Measurements from ENCODE around the gene EEFSEC.

Gene EEFSEC

DNA sequence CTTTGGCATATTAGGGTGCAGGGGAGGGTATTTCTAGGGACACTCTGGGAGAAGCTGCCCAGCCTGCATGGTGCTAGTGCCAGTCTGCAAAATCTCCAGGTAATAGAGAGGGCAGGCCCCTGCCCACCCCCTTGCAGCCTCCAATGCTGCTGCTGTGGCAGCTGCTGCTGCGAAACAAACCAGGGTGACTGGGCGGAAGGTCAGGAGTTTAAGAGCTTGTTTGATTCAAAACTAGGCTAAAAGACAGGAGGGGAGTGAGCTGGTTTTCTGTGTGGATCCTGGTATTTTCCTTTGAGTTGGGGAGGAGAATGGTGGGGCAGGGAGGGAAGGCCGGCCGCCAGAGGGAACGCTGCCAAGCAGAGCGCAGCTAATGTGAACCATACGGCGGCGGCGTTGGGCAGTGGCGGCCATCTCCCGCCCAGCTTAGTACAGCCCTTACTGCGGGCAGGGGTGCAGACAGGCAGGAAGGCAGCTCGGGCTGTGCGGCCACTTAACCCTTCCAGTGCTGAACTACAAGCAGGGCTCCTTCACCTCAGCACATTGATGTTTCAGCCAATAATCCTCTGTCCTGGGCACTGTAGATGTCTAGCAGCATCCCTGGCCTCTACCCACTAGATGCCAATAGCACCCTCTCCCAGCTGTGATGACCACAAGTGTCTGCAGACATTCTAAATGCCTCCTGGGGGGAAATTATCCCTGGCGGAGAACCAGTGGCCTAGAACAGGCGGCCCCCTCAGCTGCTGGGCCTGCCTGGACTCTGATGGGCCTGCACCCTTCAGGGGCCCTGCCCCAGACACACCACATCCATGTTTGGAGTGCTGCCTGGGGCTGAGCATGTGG is 125.7 kb downstream of the EEFSEC start:
- no peak overlapping the region for H3K9ac ChIP-seq (ENCODE audit: low read length)
- H3K27ac ChIP-seq (ENCODE audit: low read depth, low read length), result no peak overlapping the region
- H3K36me3 ChIP-seq (ENCODE audit: insufficient read depth, low read length), result no peaks in the 10 kb centered on the region
- H3K27me3 ChIP-seq (ENCODE audit: control insufficient read depth in 1 of 2, insufficient read depth in 2 of 2, low read length in 2 of 2), result no peaks in the 10 kb centered on the region
- no peaks in the 10 kb centered on the region for H3K9me3 ChIP-seq (ENCODE audit: low read length)
- peaks cover 45% of the 10 kb centered on the region for H3K4me1 ChIP-seq (ENCODE audit: insufficient read depth, low read length)
- H3K4me3 ChIP-seq (ENCODE audit: low read depth in 1 of 2, low read length in 2 of 2), result peak overlapping the region in 1 of 2 donors; percentile 12

DNA sequence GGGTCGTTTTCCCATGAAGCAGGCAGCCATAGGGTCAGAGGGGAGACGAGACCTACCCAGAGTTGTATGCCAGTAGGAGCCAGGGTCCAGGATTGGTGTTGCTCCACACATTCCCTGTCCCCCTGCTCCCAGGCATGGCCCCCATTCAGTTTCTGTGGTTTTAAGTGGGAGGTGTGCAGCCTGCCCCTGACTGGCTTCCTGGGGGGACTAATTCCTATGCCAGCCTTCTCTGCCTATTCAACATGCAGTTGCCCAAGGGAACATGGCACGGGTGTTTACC is 126.3 kb downstream of the EEFSEC start:
- peaks cover 45% of the 10 kb centered on the region for H3K4me1 ChIP-seq (ENCODE audit: insufficient read depth, low read length)
- no peaks in the 10 kb centered on the region for H3K9me3 ChIP-seq (ENCODE audit: low read length)

DNA sequence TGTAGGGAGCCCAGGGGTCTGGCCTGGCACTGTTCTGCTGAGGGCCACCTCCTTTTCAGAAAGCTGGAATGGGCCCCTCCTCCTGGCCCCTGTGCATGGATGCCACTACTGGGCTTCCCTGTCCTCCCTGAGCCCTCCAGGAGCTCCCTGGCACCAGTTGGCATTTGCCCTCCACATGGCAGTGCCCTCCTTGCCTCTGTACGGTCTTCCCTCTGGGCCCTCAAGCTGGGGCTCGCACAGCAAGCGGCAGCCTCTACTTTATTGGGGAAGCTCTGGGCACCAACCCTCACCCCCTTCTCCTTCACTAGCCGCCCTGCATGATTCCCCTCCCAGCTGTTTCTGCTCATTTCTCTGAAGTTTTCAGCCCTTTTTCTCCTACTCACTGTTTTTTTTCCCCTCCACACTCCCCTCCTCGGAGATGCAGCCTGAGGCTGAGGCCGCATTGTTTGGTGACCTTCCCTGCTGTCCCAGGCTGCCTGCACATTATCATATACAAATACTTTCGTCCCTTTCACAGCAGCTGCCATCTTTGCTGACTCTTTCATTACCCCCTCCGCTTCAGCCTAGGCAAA is 127.3 kb downstream of the EEFSEC start:
- Histone ChIP-seq H3K27ac (ENCODE audit: low read depth, low read length) (no peak overlapping the region), H3K9me3 (ENCODE audit: low read length) (no peaks in the 10 kb centered on the region), H3K4me1 (ENCODE audit: insufficient read depth, low read length) (peaks cover 45% of the 10 kb centered on the region), H3K9ac (ENCODE audit: low read length) (no peak overlapping the region), H3K4me3 (ENCODE audit: low read depth in 1 of 2, low read length in 2 of 2) (no peak overlapping the region), H3K36me3 (ENCODE audit: insufficient read depth, low read length) (no peaks in the 10 kb centered on the region), H3K27me3 (ENCODE audit: control insufficient read depth in 1 of 2, insufficient read depth in 2 of 2, low read length in 2 of 2) (no peaks in the 10 kb centered on the region)

More for the DNA sequence above, 126.3 kb downstream of the EEFSEC start:
- no peaks in the 10 kb centered on the region for H3K27me3 ChIP-seq (ENCODE audit: control insufficient read depth in 1 of 2, insufficient read depth in 2 of 2, low read length in 2 of 2)
- H3K27ac ChIP-seq (ENCODE audit: low read depth, low read length), result no peak overlapping the region
- H3K4me3 ChIP-seq (ENCODE audit: low read depth in 1 of 2, low read length in 2 of 2), result no peak overlapping the region
- H3K9ac ChIP-seq (ENCODE audit: low read length), result no peak overlapping the region
- H3K36me3 ChIP-seq (ENCODE audit: insufficient read depth, low read length), result no peaks in the 10 kb centered on the region

DNA sequence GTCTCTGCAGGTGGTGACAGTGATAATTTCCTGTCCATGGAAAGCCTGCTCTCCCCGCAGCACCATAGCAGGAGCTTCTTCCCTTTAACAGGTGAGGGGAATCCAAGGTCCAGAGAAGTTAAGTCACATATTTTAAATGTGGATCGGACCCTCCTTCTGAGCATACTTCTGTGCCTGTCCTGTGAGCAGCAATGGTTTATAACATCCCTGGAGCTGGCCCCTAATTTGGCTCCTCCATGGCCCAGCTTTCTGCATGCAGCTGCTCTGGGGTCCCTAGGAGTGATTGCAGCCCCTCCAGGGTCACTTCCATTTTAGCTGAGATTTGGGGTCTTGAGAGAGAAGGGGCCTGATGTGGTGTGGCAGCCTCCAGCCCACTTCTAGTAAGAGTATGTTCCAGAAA is 127.8 kb downstream of the EEFSEC start:
- H3K27me3 ChIP-seq (ENCODE audit: control insufficient read depth in 1 of 2, insufficient read depth in 2 of 2, low read length in 2 of 2), result no peaks in the 10 kb centered on the region
- H3K36me3 ChIP-seq (ENCODE audit: insufficient read depth, low read length), result no peaks in the 10 kb centered on the region
- H3K9me3 ChIP-seq (ENCODE audit: low read length), result no peaks in the 10 kb centered on the region
- H3K4me3 ChIP-seq (ENCODE audit: low read depth in 1 of 2, low read length in 2 of 2), result no peak overlapping the region
- H3K4me1 ChIP-seq (ENCODE audit: insufficient read depth, low read length), result peaks cover 45% of the 10 kb centered on the region
- no peak overlapping the region for H3K9ac ChIP-seq (ENCODE audit: low read length)
- H3K27ac ChIP-seq (ENCODE audit: low read depth, low read length), result no peak overlapping the region

DNA sequence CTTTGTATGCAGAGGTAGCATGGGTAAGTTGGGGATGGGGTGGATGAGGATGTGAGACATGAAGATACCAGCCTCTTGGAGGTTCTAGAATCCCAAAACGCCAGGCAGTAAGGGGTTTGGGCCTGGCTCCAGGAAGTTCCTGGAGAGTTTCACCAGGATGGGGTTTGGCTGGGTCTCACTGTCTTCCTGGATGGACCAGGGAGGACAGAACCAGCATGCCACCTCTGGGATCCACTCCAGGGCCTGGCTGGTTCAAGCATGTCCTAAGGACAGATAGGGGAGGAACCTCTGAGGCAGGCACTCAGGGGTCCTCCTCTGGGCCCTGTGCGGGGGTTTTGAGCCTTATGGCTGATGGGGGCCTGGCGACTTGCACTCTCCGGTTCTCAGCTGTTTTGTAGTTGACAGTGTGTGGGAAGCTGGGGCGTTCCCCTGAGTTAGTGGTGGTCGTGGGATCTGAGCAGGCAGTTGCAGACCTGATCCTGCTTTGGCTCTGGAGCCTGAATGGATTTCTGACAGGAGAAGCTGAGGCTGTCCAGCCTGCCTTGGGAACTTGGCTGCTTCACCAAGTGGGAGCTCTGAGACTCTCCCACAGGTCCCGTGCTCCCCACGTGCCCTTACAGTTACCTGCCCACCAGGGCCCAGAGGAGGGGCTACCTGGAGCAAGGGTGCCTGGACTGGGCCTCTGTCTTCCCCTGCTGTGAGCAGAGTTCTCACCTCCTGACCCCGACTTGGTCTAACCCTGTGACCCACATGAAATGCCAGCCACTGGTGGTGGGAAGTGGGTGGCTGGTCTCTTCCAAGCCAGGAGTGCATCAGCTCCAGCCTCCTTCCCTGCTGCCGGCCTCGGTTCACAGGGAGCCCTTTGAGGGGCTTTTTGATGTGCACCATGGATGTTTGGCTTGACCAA is 128.4 kb downstream of the EEFSEC start:
- Histone ChIP-seq H3K27ac (ENCODE audit: low read depth, low read length) (peak overlapping the region; percentile 28), H3K9ac (ENCODE audit: low read length) (no peak overlapping the region)

DNA sequence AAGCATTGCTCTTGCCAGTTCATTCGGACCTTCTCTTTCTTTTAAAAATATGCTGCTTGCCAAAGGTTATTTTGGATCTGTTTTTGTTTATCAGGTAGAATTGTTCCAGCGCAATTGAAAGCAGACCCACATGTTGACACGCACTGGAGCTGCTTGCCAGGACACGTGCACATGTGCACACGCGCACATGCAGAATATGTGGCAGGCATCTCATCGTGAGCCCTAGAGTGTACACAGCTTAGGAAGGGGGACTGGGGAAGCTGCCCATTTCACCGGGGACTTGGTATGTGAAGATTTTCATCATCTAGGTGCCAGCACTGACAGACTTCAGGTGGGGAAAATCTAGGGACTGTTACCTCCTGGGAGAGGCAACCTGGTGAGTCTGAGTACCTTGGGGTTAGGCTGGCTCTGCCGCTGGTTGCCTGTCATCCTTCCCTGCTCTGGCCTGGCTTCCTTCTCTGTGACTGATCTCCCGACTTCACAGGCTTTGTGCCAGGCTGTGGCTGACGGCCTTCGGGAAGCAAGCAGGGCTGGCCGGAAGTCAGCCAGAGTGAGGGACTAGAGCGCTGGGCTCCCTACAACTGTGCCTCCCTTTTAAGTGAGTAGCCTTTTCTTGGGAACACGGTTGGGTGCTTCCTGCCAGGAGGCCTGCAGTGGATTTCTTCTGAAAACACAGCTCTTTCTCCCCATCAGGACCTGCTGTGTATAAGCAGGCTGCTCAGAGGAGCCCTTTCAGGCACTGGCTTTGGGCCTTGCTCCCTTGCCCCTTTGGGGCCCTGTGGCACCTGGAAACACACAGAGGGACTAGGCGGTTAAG is 129.3 kb downstream of the EEFSEC start:
- Histone ChIP-seq H3K9ac (ENCODE audit: low read length) (no peak overlapping the region), H3K4me1 (ENCODE audit: insufficient read depth, low read length) (peaks cover 45% of the 10 kb centered on the region), H3K27ac (ENCODE audit: low read depth, low read length) (peak overlapping the region; percentile 47)

More for the DNA sequence above, 128.4 kb downstream of the EEFSEC start:
- Histone ChIP-seq H3K27me3 (ENCODE audit: control insufficient read depth in 1 of 2, insufficient read depth in 2 of 2, low read length in 2 of 2) (no peaks in the 10 kb centered on the region), H3K4me1 (ENCODE audit: insufficient read depth, low read length) (peaks cover 45% of the 10 kb centered on the region), H3K4me3 (ENCODE audit: low read depth in 1 of 2, low read length in 2 of 2) (no peak overlapping the region), H3K9me3 (ENCODE audit: low read length) (no peaks in the 10 kb centered on the region), H3K36me3 (ENCODE audit: insufficient read depth, low read length) (no peaks in the 10 kb centered on the region)

DNA sequence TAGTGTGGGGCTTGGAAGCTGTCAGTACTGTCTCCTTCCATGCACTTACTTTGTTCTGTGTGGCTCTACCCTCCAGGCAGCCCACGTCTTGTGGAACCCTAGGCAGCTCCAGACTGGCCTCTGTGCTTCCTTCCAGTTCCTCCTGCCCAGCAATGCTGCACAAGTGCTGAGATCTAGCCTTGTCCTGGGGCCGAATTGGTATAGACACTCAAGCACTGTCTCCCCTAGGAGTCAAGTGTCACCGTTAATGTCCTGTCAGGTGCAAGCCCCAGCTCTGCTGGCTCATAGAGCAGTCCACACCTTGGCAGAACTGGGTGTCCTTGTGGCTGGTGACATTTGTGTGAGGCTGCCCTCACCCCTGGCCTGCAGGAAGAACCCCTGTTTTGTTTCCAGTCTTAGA is 130.1 kb downstream of the EEFSEC start:
- Histone ChIP-seq H3K27me3 (ENCODE audit: control insufficient read depth in 1 of 2, insufficient read depth in 2 of 2, low read length in 2 of 2) (no peaks in the 10 kb centered on the region), H3K4me3 (ENCODE audit: low read depth in 1 of 2, low read length in 2 of 2) (no peak overlapping the region), H3K4me1 (ENCODE audit: insufficient read depth, low read length) (peaks cover 40% of the 10 kb centered on the region), H3K27ac (ENCODE audit: low read depth, low read length) (no peak overlapping the region), H3K9ac (ENCODE audit: low read length) (no peak overlapping the region), H3K9me3 (ENCODE audit: low read length) (no peaks in the 10 kb centered on the region), H3K36me3 (ENCODE audit: insufficient read depth, low read length) (no peaks in the 10 kb centered on the region)

More for the DNA sequence above, 129.3 kb downstream of the EEFSEC start:
- Histone ChIP-seq H3K36me3 (ENCODE audit: insufficient read depth, low read length) (no peaks in the 10 kb centered on the region), H3K27me3 (ENCODE audit: control insufficient read depth in 1 of 2, insufficient read depth in 2 of 2, low read length in 2 of 2) (no peaks in the 10 kb centered on the region), H3K9me3 (ENCODE audit: low read length) (no peaks in the 10 kb centered on the region), H3K4me3 (ENCODE audit: low read depth in 1 of 2, low read length in 2 of 2) (peak overlapping the region in 1 of 2 donors; percentile 18)

DNA sequence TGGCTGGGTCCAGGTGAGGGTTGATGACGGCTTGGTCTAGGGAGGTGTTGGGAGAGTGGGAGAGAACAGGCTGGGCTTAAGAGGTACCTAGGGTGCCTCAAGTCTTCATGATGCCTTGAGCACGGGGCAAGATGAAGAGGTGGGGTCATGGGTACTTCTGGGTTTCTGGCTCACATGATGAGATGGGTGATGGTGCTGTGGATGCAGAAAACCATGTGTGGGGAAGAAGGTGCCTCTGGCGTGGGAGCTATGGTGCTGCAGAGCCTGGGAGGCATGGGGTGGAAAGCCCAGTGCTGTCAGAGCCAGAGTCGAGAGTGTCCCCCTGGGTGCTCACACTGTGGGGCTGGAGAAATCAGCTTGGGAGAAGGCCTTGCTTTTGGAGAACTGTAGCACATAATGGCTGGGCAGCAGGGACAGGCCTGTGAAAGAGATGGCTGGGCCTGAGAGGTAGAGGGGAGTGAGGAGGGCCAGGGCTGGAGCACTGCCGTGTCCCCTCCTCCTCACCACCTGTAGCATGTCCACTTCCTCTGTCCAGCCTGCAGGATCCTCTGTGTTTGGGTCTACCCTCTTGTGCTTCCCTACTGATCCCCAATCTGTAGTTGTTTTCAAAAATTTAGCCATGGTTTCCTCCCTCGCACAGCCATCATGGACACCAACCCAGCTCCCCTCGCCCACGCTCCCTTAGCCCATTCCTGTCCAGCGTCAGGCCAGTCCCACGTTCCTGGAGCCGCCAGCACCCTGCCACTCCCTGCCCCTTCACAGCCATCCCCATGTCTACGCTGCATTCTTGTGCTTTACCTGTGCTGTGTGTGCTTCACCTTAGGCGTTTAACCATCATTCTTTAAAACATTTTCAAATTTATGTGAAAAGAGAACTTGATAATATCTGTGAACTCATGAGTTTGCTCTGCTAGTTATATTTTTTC is 132.0 kb downstream of the EEFSEC start:
- Histone ChIP-seq H3K9me3 (ENCODE audit: low read length) (no peaks in the 10 kb centered on the region), H3K9ac (ENCODE audit: low read length) (no peak overlapping the region), H3K4me1 (ENCODE audit: insufficient read depth, low read length) (peaks cover 28% of the 10 kb centered on the region), H3K27ac (ENCODE audit: low read depth, low read length) (no peak overlapping the region), H3K4me3 (ENCODE audit: low read depth in 1 of 2, low read length in 2 of 2) (no peak overlapping the region), H3K27me3 (ENCODE audit: control insufficient read depth in 1 of 2, insufficient read depth in 2 of 2, low read length in 2 of 2) (no peaks in the 10 kb centered on the region), H3K36me3 (ENCODE audit: insufficient read depth, low read length) (no peaks in the 10 kb centered on the region)

DNA sequence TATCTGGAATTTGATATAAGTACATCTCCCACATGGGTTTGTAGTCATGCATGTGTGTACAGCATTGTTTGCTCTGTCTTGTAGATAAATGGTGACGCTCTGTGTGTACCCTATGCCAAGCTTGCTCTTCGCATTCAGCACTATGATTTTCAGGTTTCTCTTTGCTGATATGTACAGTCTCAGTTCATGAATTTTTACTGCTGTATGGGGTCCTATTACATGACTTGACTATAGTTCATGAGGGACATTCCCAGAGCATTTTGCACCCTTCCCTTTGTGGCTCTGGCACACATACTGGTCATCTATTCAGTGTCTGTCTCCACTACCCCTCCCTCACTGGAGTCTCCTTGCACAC is 132.7 kb downstream of the EEFSEC start:
- Histone ChIP-seq H3K27ac (ENCODE audit: low read depth, low read length) (no peak overlapping the region), H3K9me3 (ENCODE audit: low read length) (no peaks in the 10 kb centered on the region), H3K27me3 (ENCODE audit: control insufficient read depth in 1 of 2, insufficient read depth in 2 of 2, low read length in 2 of 2) (no peaks in the 10 kb centered on the region), H3K4me3 (ENCODE audit: low read depth in 1 of 2, low read length in 2 of 2) (no peak overlapping the region), H3K4me1 (ENCODE audit: insufficient read depth, low read length) (peaks cover 22% of the 10 kb centered on the region), H3K36me3 (ENCODE audit: insufficient read depth, low read length) (no peaks in the 10 kb centered on the region), H3K9ac (ENCODE audit: low read length) (no peak overlapping the region)

DNA sequence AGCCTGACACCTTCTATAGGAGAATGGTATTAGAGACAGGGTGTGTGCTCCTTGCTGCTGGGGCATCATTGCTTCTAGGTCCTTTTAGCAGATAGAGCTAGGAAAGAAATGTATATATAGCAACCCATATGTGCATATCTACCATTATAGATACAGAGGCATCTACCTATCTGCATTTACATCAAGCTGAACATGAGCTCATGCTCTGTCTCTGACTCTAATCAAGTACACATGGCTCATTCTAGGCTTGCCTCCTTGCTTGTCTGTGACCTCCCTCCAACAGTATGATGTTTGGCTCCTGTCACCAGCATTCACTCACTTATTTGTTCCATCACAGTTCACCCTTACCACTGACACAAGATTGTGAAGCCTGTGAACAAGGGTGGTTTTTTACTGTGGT is 133.4 kb downstream of the EEFSEC start:
- Histone ChIP-seq H3K27me3 (ENCODE audit: control insufficient read depth in 1 of 2, insufficient read depth in 2 of 2, low read length in 2 of 2) (no peaks in the 10 kb centered on the region), H3K27ac (ENCODE audit: low read depth, low read length) (no peak overlapping the region), H3K4me3 (ENCODE audit: low read depth in 1 of 2, low read length in 2 of 2) (no peak overlapping the region), H3K4me1 (ENCODE audit: insufficient read depth, low read length) (peaks cover 17% of the 10 kb centered on the region), H3K36me3 (ENCODE audit: insufficient read depth, low read length) (no peaks in the 10 kb centered on the region), H3K9me3 (ENCODE audit: low read length) (no peaks in the 10 kb centered on the region), H3K9ac (ENCODE audit: low read length) (no peak overlapping the region)

Measured in muscle layer of colon (tissue), 2 donors.